GM12872 (cell line): ENCODE data around the gene CPEB4.

Experiments
- CTCF ChIP-seq: IDR thresholded peaks from 3 replicates; pipeline ENCODE4 v1.5.1; 2011; ENCODE audit warnings: low read depth, mild to moderate bottlenecking, low read length, moderate library complexity; ENCODE audit not compliant: insufficient read depth

CPEB4 gene

GRCh38 chr5:173962436-173962972, 74.4 kb downstream of the CPEB4 start:
- TF ChIP-seq CTCF, result no peak

- no peak for TF ChIP-seq CTCF
Observed at GRCh38 chr5:173963182-173963838, 75.2 kb downstream of the CPEB4 start.

GRCh38 chr5:173963867-173964441, 75.8 kb downstream of the CPEB4 start:
- TF ChIP-seq CTCF, result no peak

GRCh38 chr5:173964506-173964905, 76.4 kb downstream of the CPEB4 start:
- TF ChIP-seq CTCF, result no peak

- no peak for TF ChIP-seq CTCF
Observed at GRCh38 chr5:173967241-173967640, 79.1 kb downstream of the CPEB4 start.

GRCh38 chr5:173968154-173968797, 80.1 kb downstream of the CPEB4 start:
- no peak for TF ChIP-seq CTCF

GRCh38 chr5:173969167-173970049, 81.3 kb downstream of the CPEB4 start:
- no peak for TF ChIP-seq CTCF
